ACC112 (cell line): ENCODE results near the gene MED13L.

Experiments used
- H2AFZ ChIP-seq: fragments of 200-600 bp; sonication (generic); one replicate; pipeline ENCODE4 v1.6.0; 2017; ENCODE audit warnings: antibody characterized with exemption, low read length; ENCODE audit not compliant: unreplicated experiment
- H3K27ac ChIP-seq: fragments of 200-600 bp; sonication (generic); 2 replicates; pipeline ENCODE4 v1.5.1; 2014; ENCODE audit warnings: low read depth, mild to moderate bottlenecking, antibody characterized with exemption, low read length, moderate library complexity
- H3K27me3 ChIP-seq: fragments of 200-600 bp; sonication (generic); 2 replicates; pipeline ENCODE4 v1.6.1; 2014; ENCODE audit warnings: mild to moderate bottlenecking, antibody characterized with exemption, low read length, moderate library complexity, mixed read lengths; ENCODE audit not compliant: insufficient read depth
- H3K36me3 ChIP-seq: fragments of 200-600 bp; sonication (generic); 2 replicates; pipeline ENCODE4 v1.6.1; 2016; ENCODE audit warnings: mild to moderate bottlenecking, antibody characterized with exemption, low read length, moderate library complexity, mixed read lengths; ENCODE audit not compliant: insufficient read depth
- H3K4me1 ChIP-seq: fragments of 200-600 bp; sonication (generic); one replicate; pipeline ENCODE4 v1.6.1; 2016; ENCODE audit warnings: low read length, mixed read lengths; ENCODE audit not compliant: insufficient read depth, unreplicated experiment, control insufficient read depth
- H3K4me3 ChIP-seq: fragments of 200-600 bp; sonication (generic); 2 replicates; pipeline ENCODE4 v1.5.1; 2014; ENCODE audit warnings: mild to moderate bottlenecking, low read depth, low read length
- H3K79me2 ChIP-seq: fragments of 200-600 bp; sonication (generic); one replicate; pipeline ENCODE4 v1.6.0; 2016; ENCODE audit warnings: low read length; ENCODE audit not compliant: control insufficient read depth, unreplicated experiment, insufficient read depth

MED13L gene

GRCh38 chr12:115946867-115947695, 330.4 kb downstream of the MED13L start:
- Histone ChIP-seq H3K4me1 (no peaks in the 10 kb centered on the region), H3K36me3 (no peaks in the 10 kb centered on the region), H3K79me2 (no peaks in the 10 kb centered on the region), H3K27ac (no peak overlapping the region), H2AFZ (no peak overlapping the region), H3K27me3 (no peaks in the 10 kb centered on the region), H3K4me3 (no peak overlapping the region)

- peaks cover 5% of the 10 kb centered on the region for H3K4me1 ChIP-seq
- H2AFZ ChIP-seq, result no peak overlapping the region
- H3K27ac ChIP-seq, result no peak overlapping the region
- no peaks in the 10 kb centered on the region for H3K27me3 ChIP-seq
- no peak overlapping the region for H3K4me3 ChIP-seq
- H3K79me2 ChIP-seq, result no peaks in the 10 kb centered on the region
- no peaks in the 10 kb centered on the region for H3K36me3 ChIP-seq
Observed at GRCh38 chr12:115946092-115946491, 331.4 kb downstream of the MED13L start.

DNA sequence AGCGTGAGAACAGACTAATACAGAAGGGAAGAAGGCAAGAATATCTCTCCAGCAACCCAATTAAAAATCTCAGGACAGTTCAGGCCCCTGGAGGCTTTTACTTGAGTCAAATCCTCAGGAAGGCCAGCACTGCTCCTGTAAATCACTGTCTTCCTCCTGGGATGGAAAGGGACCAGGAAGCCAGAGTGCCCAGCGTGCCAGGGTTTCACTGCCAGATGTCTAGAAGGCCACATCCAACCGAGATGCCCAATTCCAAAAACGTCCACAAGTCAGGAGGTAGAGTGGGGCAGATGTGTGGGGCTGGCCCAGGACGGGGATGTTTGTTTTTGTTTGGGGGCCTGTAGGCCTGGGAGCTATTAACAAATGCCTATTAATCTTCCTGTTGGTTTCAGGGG, 332.0 kb downstream of the MED13L start:
- Histone ChIP-seq H3K79me2 (no peaks in the 10 kb centered on the region), H2AFZ (no peak overlapping the region), H3K4me1 (peaks cover 9% of the 10 kb centered on the region), H3K27ac (no peak overlapping the region), H3K4me3 (no peak overlapping the region), H3K36me3 (no peaks in the 10 kb centered on the region), H3K27me3 (no peaks in the 10 kb centered on the region)

DNA sequence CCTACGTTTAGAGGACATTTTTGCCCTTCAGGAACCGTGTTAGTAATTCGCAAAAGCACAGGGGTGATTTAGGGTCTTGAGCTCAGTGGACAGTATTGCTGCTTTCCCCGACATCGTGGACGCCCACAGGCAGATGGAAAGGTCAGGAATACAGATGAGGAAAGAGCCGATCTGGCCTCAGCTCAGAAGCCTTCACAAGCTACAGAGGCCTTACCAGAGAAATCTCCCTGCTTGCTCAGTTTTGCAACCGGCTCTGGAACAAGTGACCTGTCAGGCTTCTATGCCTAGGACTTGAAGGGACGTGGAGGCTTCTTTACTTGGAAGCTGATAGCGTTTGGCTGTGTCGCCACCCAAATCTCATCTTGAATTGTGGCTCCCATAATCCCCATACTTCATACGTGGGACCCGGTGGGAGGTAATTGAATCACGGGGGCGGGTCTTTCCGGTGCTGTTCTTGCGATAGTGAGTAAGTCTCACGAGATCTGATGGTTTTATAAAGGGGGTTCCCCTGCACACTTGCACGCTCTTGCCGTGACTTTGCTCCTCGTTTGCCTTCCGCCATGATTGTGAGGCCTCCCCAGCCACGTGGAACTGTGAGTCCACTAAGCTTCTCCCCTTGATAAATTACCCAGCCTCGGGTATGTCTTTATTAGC, 332.5 kb downstream of the MED13L start:
- H2AFZ ChIP-seq, result no peak overlapping the region
- H3K79me2 ChIP-seq, result no peaks in the 10 kb centered on the region
- peaks cover 9% of the 10 kb centered on the region for H3K4me1 ChIP-seq
- no peak overlapping the region for H3K4me3 ChIP-seq
- H3K27me3 ChIP-seq, result no peaks in the 10 kb centered on the region
- no peak overlapping the region for H3K27ac ChIP-seq
- H3K36me3 ChIP-seq, result no peaks in the 10 kb centered on the region

GRCh38 chr12:115944392-115944742, 333.1 kb downstream of the MED13L start:
- no peaks in the 10 kb centered on the region for H3K27me3 ChIP-seq
- H2AFZ ChIP-seq, result no peak overlapping the region
- no peak overlapping the region for H3K4me3 ChIP-seq
- peaks cover 9% of the 10 kb centered on the region for H3K4me1 ChIP-seq
- H3K79me2 ChIP-seq, result no peaks in the 10 kb centered on the region
- no peak overlapping the region for H3K27ac ChIP-seq
- H3K36me3 ChIP-seq, result no peaks in the 10 kb centered on the region

DNA sequence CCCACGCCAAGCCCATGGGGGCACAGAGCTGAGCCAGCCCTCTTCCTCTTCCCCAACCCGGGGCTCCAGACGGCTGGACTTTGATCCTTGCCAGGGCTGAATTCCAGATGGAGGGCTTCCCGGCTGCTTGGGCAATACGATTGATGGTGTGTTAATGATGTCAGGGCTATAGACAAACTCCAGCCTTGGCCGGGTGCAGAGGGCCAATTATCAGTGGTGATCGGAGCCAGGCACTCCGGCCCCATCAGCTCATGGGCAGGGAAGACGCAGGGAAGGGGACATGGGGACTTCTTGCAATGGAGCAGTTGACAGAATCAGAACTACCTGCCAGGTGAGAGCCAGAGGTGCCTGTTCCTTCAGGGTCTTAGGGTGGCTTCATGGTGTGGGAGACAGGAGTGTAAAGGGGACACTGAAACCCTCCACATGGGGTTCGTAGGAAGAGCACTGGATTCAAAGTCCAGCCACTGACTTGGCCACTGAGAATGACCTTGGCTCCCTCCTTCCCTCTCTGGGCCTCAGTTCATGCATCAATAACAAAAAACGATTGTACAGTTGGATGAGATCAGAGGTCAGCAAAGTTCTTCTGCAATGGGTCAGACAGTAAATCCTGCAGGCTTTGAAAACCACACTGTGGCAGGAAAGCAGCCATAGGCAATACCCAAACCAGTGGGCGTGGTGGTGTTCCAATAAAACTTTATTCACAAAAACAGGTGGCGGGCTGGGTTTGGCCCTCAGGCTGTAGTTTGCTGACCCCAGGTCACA, 333.7 kb downstream of the MED13L start:
- peaks cover under 1% of the 10 kb centered on the region; the same call in 1 of the 2 replicates for H3K27me3 ChIP-seq
- no peaks in the 10 kb centered on the region for H3K79me2 ChIP-seq
- H3K4me3 ChIP-seq, result no peak overlapping the region
- H3K27ac ChIP-seq, result no peak overlapping the region
- no peak overlapping the region for H2AFZ ChIP-seq
- peaks cover 9% of the 10 kb centered on the region for H3K4me1 ChIP-seq
- no peaks in the 10 kb centered on the region; the same call in 1 of the 2 replicates for H3K36me3 ChIP-seq

GRCh38 chr12:115943310-115943629, 334.2 kb downstream of the MED13L start:
- Histone ChIP-seq H3K4me3 (no peak overlapping the region), H3K79me2 (no peaks in the 10 kb centered on the region), H3K27ac (no peak overlapping the region), H3K27me3 (peaks cover 5% of the 10 kb centered on the region; the same call in 1 of the 2 replicates), H3K4me1 (peaks cover 9% of the 10 kb centered on the region), H2AFZ (no peak overlapping the region), H3K36me3 (no peaks in the 10 kb centered on the region; the same call in 1 of the 2 replicates)

DNA sequence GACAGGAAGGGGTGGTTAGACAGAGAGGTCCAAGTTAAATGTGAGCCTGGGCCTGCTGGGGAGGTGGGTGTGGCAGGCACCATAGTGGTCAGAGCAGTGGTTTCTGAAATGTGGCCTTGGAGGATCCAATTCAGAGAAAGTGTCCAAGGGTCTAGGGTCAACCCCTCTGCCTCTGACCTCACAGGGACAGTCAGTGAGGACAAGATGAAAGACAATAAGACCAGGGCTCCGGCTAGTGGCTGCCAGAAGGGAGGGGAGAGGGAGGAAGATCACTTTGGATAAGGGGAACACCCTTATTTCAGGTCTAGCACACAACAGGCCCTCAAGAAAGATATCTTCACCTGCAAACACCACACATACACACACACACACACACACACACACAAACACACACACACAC, 335.1 kb downstream of the MED13L start:
- Histone ChIP-seq H3K79me2 (no peaks in the 10 kb centered on the region), H3K27ac (no peak overlapping the region), H3K27me3 (peaks cover 5% of the 10 kb centered on the region; the same call in 1 of the 2 replicates), H3K36me3 (no peaks in the 10 kb centered on the region; the same call in 1 of the 2 replicates), H3K4me1 (peaks cover 9% of the 10 kb centered on the region), H3K4me3 (no peak overlapping the region), H2AFZ (no peak overlapping the region)

GRCh38 chr12:115941362-115941761, 336.1 kb downstream of the MED13L start:
- H3K4me3 ChIP-seq, result no peak overlapping the region
- H3K27ac ChIP-seq, result no peak overlapping the region
- no peaks in the 10 kb centered on the region; the same call in 1 of the 2 replicates for H3K36me3 ChIP-seq
- H3K4me1 ChIP-seq, result peaks cover 9% of the 10 kb centered on the region
- H3K79me2 ChIP-seq, result no peaks in the 10 kb centered on the region
- no peak overlapping the region for H2AFZ ChIP-seq
- peaks cover 5% of the 10 kb centered on the region; the same call in 1 of the 2 replicates for H3K27me3 ChIP-seq

- Histone ChIP-seq H3K4me1 (peaks cover 9% of the 10 kb centered on the region), H3K79me2 (no peaks in the 10 kb centered on the region), H3K4me3 (no peak overlapping the region), H3K27ac (no peak overlapping the region), H3K36me3 (no peaks in the 10 kb centered on the region; the same call in 1 of the 2 replicates), H3K27me3 (peaks cover 5% of the 10 kb centered on the region; the same call in 1 of the 2 replicates), H2AFZ (no peak overlapping the region)
Observed at GRCh38 chr12:115938794-115939377, 338.6 kb downstream of the MED13L start.
